Esophagus squamous epithelium (tissue), 4 donors: ENCODE results near the gene MPLKIP.

Source experiments
- CTCF ChIP-seq, 6 experiments: fragments of 450-650 bp in 4 of 6; fragments of 200-600 bp in 2 of 6; sonication (generic) in 2 of 6; IDR thresholded peaks; one replicate each; pipeline ENCODE4 v1.5.1; 2016 to 2019; ENCODE audit warnings: antibody characterized with exemption in 6 of 6, mild to moderate bottlenecking in 4 of 6, moderate library complexity in 4 of 6
- POLR2A ChIP-seq, 4 donors: fragments of 450-650 bp; IDR thresholded peaks; one replicate each; pipeline ENCODE4 v1.6.1; 2017; ENCODE audit warnings: antibody characterized with exemption in 4 of 4, mild to moderate bottlenecking in 4 of 4, moderate library complexity in 3 of 4

- TF ChIP-seq CTCF (IDR thresholded peaks at IDR 0.05) (no peak), POLR2A (IDR thresholded peaks at IDR 0.05) (no peak)
These were observed 28.1 kb upstream of the MPLKIP start for GRCh38 chr7:40162516-40162915.
